HUES6 (cell line): ENCODE results near the gene PRDM8.
"Not testable (repeated sequence)": the region's sequence is repeated elsewhere in the genome, so short reads cannot be mapped to it uniquely, and the experiment has no call there.

ENCODE experiments used
- H3K27ac ChIP-seq: 2 replicates; pipeline ENCODE4 v1.7.0; 2013; ENCODE audit warnings: low read depth, mild to moderate bottlenecking, low read length, inconsistent platforms
- H3K27me3 ChIP-seq: 2 replicates; pipeline ENCODE4 v1.6.1; 2013; ENCODE audit warnings: low read length; ENCODE audit not compliant: control insufficient read depth, insufficient read depth
- H3K36me3 ChIP-seq: 2 replicates; pipeline ENCODE4 v1.6.1; 2013; ENCODE audit warnings: low read length; ENCODE audit not compliant: control insufficient read depth, insufficient read depth
- H3K4me1 ChIP-seq: 2 replicates; pipeline ENCODE4 v1.6.1; 2013; ENCODE audit warnings: low read length; ENCODE audit not compliant: control insufficient read depth, insufficient read depth
- H3K4me3 ChIP-seq: 2 replicates; pipeline ENCODE4 v1.5.1; 2013; ENCODE audit warnings: low read depth, low read length
- H3K9ac ChIP-seq: one replicate; pipeline ENCODE4 v1.6.1; 2013; ENCODE audit warnings: mild to moderate bottlenecking, low read length
- H3K9me3 ChIP-seq: 2 replicates; pipeline ENCODE4 v1.6.1; 2013; ENCODE audit warnings: low read depth, low read length; ENCODE audit not compliant: control insufficient read depth, insufficient read depth

PRDM8 gene

GRCh38 chr4:80171251-80171650 is 26.1 kb upstream of the PRDM8 start:
- Histone ChIP-seq H3K9ac (no peak overlapping the region), H3K27me3 (peaks cover 6% of the 10 kb centered on the region; the same call in 1 of the 2 replicates), H3K4me1 (no peaks in the 10 kb centered on the region), H3K36me3 (no peaks in the 10 kb centered on the region), H3K27ac (no peak overlapping the region), H3K4me3 (no peak overlapping the region), H3K9me3 (no peaks in the 10 kb centered on the region)

GRCh38 chr4:80171656-80172055 is 25.6 kb upstream of the PRDM8 start:
- Histone ChIP-seq H3K9ac (no peak overlapping the region), H3K27ac (no peak overlapping the region), H3K36me3 (no peaks in the 10 kb centered on the region), H3K4me3 (no peak overlapping the region), H3K27me3 (peaks cover 7% of the 10 kb centered on the region; the same call in 1 of the 2 replicates), H3K4me1 (no peaks in the 10 kb centered on the region), H3K9me3 (no peaks in the 10 kb centered on the region)

- H3K9ac ChIP-seq = no peak overlapping the region
- H3K36me3 ChIP-seq = no peaks in the 10 kb centered on the region
- no peak overlapping the region for H3K27ac ChIP-seq
- no peaks in the 10 kb centered on the region for H3K9me3 ChIP-seq
- no peak overlapping the region for H3K4me3 ChIP-seq
- H3K4me1 ChIP-seq = no peaks in the 10 kb centered on the region
- H3K27me3 ChIP-seq = peaks cover 7% of the 10 kb centered on the region; the same call in 1 of the 2 replicates
Measured at GRCh38 chr4:80172203-80172602, 25.1 kb upstream of the PRDM8 start.

- H3K4me1 ChIP-seq = no peaks in the 10 kb centered on the region
- H3K4me3 ChIP-seq = no peak overlapping the region
- no peaks in the 10 kb centered on the region for H3K9me3 ChIP-seq
- peaks cover 7% of the 10 kb centered on the region; the same call in 1 of the 2 replicates for H3K27me3 ChIP-seq
- H3K9ac ChIP-seq = no peak overlapping the region
- no peak overlapping the region for H3K27ac ChIP-seq
- no peaks in the 10 kb centered on the region for H3K36me3 ChIP-seq
Measured at GRCh38 chr4:80173401-80173800, 23.9 kb upstream of the PRDM8 start.

GRCh38 chr4:80173841-80174240 is 23.5 kb upstream of the PRDM8 start:
- no peak overlapping the region for H3K9ac ChIP-seq
- H3K36me3 ChIP-seq = no peaks in the 10 kb centered on the region
- no peaks in the 10 kb centered on the region for H3K4me1 ChIP-seq
- H3K9me3 ChIP-seq = 0 out of 2 replicates have a peak, but pooled peaks cover under 1% of the 10 kb centered on the region
- no peak overlapping the region for H3K27ac ChIP-seq
- H3K27me3 ChIP-seq = peaks cover 7% of the 10 kb centered on the region; the same call in 1 of the 2 replicates
- no peak overlapping the region for H3K4me3 ChIP-seq

DNA sequence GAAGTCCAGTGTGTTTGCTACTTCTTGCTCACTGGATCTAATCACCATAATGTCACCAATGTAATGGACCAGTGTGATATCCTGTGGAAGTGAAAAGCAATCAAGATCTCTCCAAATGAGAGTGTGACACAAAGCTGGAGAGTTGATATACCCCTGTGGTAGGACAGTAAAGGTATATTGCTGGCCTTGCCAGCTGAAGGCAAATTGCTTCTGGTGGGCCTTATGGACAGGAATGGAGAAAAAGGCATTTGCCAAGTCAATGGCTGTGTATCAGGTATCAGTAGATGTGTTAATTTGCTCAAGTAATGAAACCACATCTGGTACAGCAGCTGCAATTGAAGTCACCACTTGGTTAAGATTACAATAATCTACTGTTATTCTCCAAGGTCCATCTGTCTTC is 19.5 kb upstream of the PRDM8 start:
- H3K9me3 ChIP-seq, H3K4me1 ChIP-seq, H3K4me3 ChIP-seq, H3K27ac ChIP-seq, H3K9ac ChIP-seq, H3K36me3 ChIP-seq: not testable (repeated sequence)
- peaks cover 40% of the 10 kb centered on the region for H3K27me3 ChIP-seq

GRCh38 chr4:80178964-80179363 is 18.3 kb upstream of the PRDM8 start:
- H3K9ac ChIP-seq = no peak overlapping the region
- H3K27ac ChIP-seq = no peak overlapping the region
- H3K4me1 ChIP-seq = 0 out of 2 replicates have a peak, but pooled peaks cover 5% of the 10 kb centered on the region
- H3K9me3 ChIP-seq = 0 out of 2 replicates have a peak, but pooled peaks cover 3% of the 10 kb centered on the region
- H3K36me3 ChIP-seq = no peaks in the 10 kb centered on the region
- no peak overlapping the region for H3K4me3 ChIP-seq
- peaks cover 52% of the 10 kb centered on the region for H3K27me3 ChIP-seq

DNA sequence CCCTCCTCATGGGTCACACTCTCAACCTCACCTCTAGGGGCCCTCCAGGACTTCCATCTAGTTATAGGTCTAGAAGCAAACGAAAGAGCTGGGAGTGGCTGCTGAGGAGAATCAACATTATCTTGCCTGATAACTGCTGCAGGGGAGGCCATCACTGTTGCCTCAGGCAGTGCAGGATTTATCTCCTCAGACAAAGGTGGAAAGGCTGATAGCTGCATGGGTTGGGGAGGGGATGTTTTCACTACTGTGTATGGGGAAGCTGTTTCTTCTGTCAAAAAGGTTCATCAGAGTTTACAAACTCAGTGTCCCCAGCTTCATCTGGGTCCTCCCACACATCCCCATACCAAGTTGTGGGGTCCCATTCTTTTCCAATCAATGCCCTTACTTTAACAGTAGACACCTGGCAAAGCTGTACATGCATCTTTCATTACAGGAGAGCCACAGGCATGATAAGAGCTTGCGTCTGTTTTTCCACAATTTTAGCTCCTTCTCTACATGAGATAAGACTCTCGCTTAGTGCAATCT is 17.6 kb upstream of the PRDM8 start:
- Histone ChIP-seq H3K9ac (no peak overlapping the region), H3K36me3 (no peaks in the 10 kb centered on the region), H3K4me1 (peaks cover 7% of the 10 kb centered on the region; the same call in 1 of the 2 replicates), H3K4me3 (no peak overlapping the region), H3K27me3 (peaks cover 59% of the 10 kb centered on the region), H3K27ac (no peak overlapping the region), H3K9me3 (0 out of 2 replicates have a peak, but pooled peaks cover 3% of the 10 kb centered on the region)

DNA sequence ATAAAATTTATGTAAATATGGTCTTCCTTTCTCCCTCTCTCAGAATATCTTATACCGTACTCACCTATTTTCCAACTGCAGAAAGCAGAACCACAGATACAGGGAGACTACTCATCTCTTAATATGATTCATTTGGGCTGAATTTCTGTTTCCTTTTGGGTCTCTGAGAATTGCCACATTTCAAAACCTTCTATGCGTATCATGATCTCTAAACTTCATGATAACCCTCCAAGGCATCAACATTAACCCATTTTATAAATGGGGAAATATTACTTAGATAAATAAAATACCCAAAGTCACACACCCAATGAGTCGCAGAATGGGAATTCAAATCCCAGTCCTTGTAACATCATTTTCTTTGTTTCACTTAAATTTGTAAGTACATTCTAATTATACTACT is 16.6 kb upstream of the PRDM8 start:
- H3K9ac ChIP-seq = no peak overlapping the region
- H3K9me3 ChIP-seq = 0 out of 2 replicates have a peak, but pooled peaks cover 3% of the 10 kb centered on the region
- H3K36me3 ChIP-seq = no peaks in the 10 kb centered on the region
- H3K4me1 ChIP-seq = peaks cover 17% of the 10 kb centered on the region
- no peak overlapping the region for H3K4me3 ChIP-seq
- H3K27ac ChIP-seq = no peak overlapping the region
- H3K27me3 ChIP-seq = peaks cover 68% of the 10 kb centered on the region

GRCh38 chr4:80182237-80182866 is 15.0 kb upstream of the PRDM8 start:
- Histone ChIP-seq H3K9me3 (0 out of 2 replicates have a peak, but pooled peaks cover 3% of the 10 kb centered on the region), H3K4me1 (peaks cover 20% of the 10 kb centered on the region), H3K9ac (no peak overlapping the region), H3K27ac (no peak overlapping the region), H3K4me3 (no peak overlapping the region; the same call in 1 of the 2 replicates), H3K27me3 (peaks cover 79% of the 10 kb centered on the region), H3K36me3 (no peaks in the 10 kb centered on the region)

GRCh38 chr4:80183250-80184052 is 13.9 kb upstream of the PRDM8 start:
- peaks cover 90% of the 10 kb centered on the region for H3K27me3 ChIP-seq
- H3K4me1 ChIP-seq = peaks cover 20% of the 10 kb centered on the region
- 0 out of 2 replicates have a peak, but pooled peaks cover 3% of the 10 kb centered on the region for H3K9me3 ChIP-seq
- H3K9ac ChIP-seq = no peak overlapping the region
- no peaks in the 10 kb centered on the region for H3K36me3 ChIP-seq
- H3K27ac ChIP-seq = no peak overlapping the region
- H3K4me3 ChIP-seq = peak overlapping the region; percentile 65
